Activated CD8-positive, alpha-beta memory T cell treated with anti-CD3 and anti-CD28 coated beads, Interleukin-2, amount 50 U/mL, for 24 hours (primary cell): ENCODE data around the gene SLC25A34.

Source experiments
- DNase-seq: peaks from one replicate; pipeline ENCODE4 v3.0.0-alpha.2; 2020; ENCODE audit errors: extremely low read depth

Gene SLC25A34

GRCh38 chr1:15771836-15772515 lies 35.9 kb downstream of the SLC25A34 start:
- no peak for DNase-seq

- no peak for DNase-seq
These were observed 39.6 kb downstream of the SLC25A34 start for GRCh38 chr1:15775706-15776105.

- no peak for DNase-seq
These were observed 42.0 kb downstream of the SLC25A34 start for GRCh38 chr1:15777909-15778707.

GRCh38 chr1:15785683-15786082 lies 49.6 kb downstream of the SLC25A34 start:
- DNase-seq, result no peak

- no peak for DNase-seq
These were observed 50.5 kb downstream of the SLC25A34 start for GRCh38 chr1:15786581-15786980.

GRCh38 chr1:15788624-15789301 lies 52.7 kb downstream of the SLC25A34 start:
- no peak for DNase-seq
